IMR-90 (cell line): Measurements from ENCODE around the gene FGD3. TPM values are rescaled to one million over a fixed set of nuclear protein-coding genes. Genes with fewer than 3 reads are reported as not detected.

ENCODE experiments used
- ATAC-seq: fragments of 200-7000 bp; cut with Tn5 transposase; 2 replicates; pipeline ENCODE4 v1.9.1; 2020; ENCODE audit warnings: low read depth, mild to moderate bottlenecking, moderate library complexity
- BruUV-seq: library from RNA; stranded (reverse); fragments of 400-500 nt; replicated peaks from 2 replicates; lab custom pipeline; 2021; lab: Mats Ljungman, UMichigan
- CTCF ChIA-PET: fragments of 300-600 bp; formaldehyde crosslinking; extraction: SDS; loops from one replicate; lab custom pipeline; 2021; ENCODE audit warnings: antibody characterized with exemption; lab: Yijun Ruan, JAX
- POLR2A ChIA-PET: fragments of 300-600 bp; sonication (Branson Sonifier 250); formaldehyde crosslinking; loops from one replicate; lab custom pipeline; 2022; ENCODE audit warnings: antibody characterized with exemption; ENCODE audit not compliant: unreplicated experiment; lab: Charles Lee
- DNase-seq: peaks from one replicate; pipeline ENCODE4 v3.0.0; 2013
- H2AFZ ChIP-seq: replicated peaks from 2 replicates; pipeline ENCODE3; 2013; ENCODE audit warnings: low read length, mild to moderate bottlenecking; ENCODE audit not compliant: poor library complexity
- H2AK5ac ChIP-seq: 2 replicates; pipeline ENCODE4 v1.6.1; 2013; ENCODE audit warnings: low read depth, low read length, inconsistent platforms
- H2AK9ac ChIP-seq: replicated peaks from 2 replicates; pipeline ENCODE3; 2013; ENCODE audit warnings: mild to moderate bottlenecking, low read depth, low read length, moderate library complexity; ENCODE audit not compliant: poor library complexity
- H2BK120ac ChIP-seq: 2 replicates; pipeline ENCODE4 v1.6.1; 2013; ENCODE audit warnings: low read depth, low read length, inconsistent platforms
- H2BK15ac ChIP-seq: 3 replicates; pipeline ENCODE4 v1.6.1; 2013; ENCODE audit warnings: low read depth, low read length, inconsistent platforms
- H2BK20ac ChIP-seq: 2 replicates; pipeline ENCODE4 v1.6.1; 2013; ENCODE audit warnings: low read depth, mild to moderate bottlenecking, inconsistent platforms, low read length, moderate library complexity
- H2BK5ac ChIP-seq: 2 replicates; pipeline ENCODE4 v1.6.1; 2013; ENCODE audit warnings: mild to moderate bottlenecking, low read depth, low read length, inconsistent platforms; ENCODE audit not compliant: poor library complexity, severe bottlenecking
- H3K14ac ChIP-seq: replicated peaks from 2 replicates; pipeline ENCODE4 v1.6.1; 2013; ENCODE audit warnings: low read depth, low read length, inconsistent platforms
- H3K18ac ChIP-seq: 2 replicates; pipeline ENCODE4 v1.6.1; 2013; ENCODE audit warnings: low read depth, low read length, control low read depth
- H3K23ac ChIP-seq: 2 replicates; pipeline ENCODE4 v1.6.1; 2013; ENCODE audit warnings: low read depth, low read length, inconsistent platforms
- H3K27ac ChIP-seq: 2 replicates; pipeline ENCODE4 v1.5.1; 2013; ENCODE audit warnings: mild to moderate bottlenecking, control low read depth, low read length; ENCODE audit not compliant: insufficient read depth
- H3K27me3 ChIP-seq: 2 replicates; pipeline ENCODE4 v1.6.1; 2013; ENCODE audit warnings: low read length; ENCODE audit not compliant: control insufficient read depth, insufficient read depth
- H3K36me3 ChIP-seq: 2 replicates; pipeline ENCODE4 v1.6.1; 2013; ENCODE audit warnings: low read length, mixed read lengths; ENCODE audit not compliant: control insufficient read depth, insufficient read depth
- H3K4ac ChIP-seq: 2 replicates; pipeline ENCODE4 v1.6.1; 2013; ENCODE audit warnings: low read depth, low read length, inconsistent platforms
- H3K4me1 ChIP-seq: 2 replicates; pipeline ENCODE4 v1.6.1; 2013; ENCODE audit warnings: low read length, mixed read lengths; ENCODE audit not compliant: control insufficient read depth, insufficient read depth
- H3K4me2 ChIP-seq: 2 replicates; pipeline ENCODE4 v1.6.1; 2013; ENCODE audit warnings: low read depth, mild to moderate bottlenecking, control low read depth, low read length, moderate library complexity
- H3K4me3 ChIP-seq: 2 replicates; pipeline ENCODE4 v1.5.1; 2013; ENCODE audit warnings: low read depth, mild to moderate bottlenecking, control low read depth, low read length, moderate library complexity; ENCODE audit not compliant: insufficient read depth
- H3K56ac ChIP-seq: 2 replicates; pipeline ENCODE4 v1.6.1; 2013; ENCODE audit warnings: low read length, inconsistent platforms; ENCODE audit not compliant: insufficient read depth; ENCODE audit errors: extremely low read depth
- H3K79me1 ChIP-seq, 2 experiments: 2 replicates each; pipeline ENCODE4 v1.6.1; 2013; ENCODE audit warnings: low read length in 2 of 2, inconsistent platforms in 1 of 2, low read depth in 1 of 2
- H3K9ac ChIP-seq: 2 replicates; pipeline ENCODE4 v1.6.1; 2013; ENCODE audit warnings: low read depth, low read length, control low read depth
- H3K9me1 ChIP-seq: 2 replicates; pipeline ENCODE4 v1.6.1; 2013; ENCODE audit warnings: low read length, inconsistent platforms; ENCODE audit not compliant: insufficient read depth
- H3K9me3 ChIP-seq: 2 replicates; pipeline ENCODE4 v1.6.1; 2013; ENCODE audit warnings: low read length; ENCODE audit not compliant: control insufficient read depth, insufficient read depth
- H4K20me1 ChIP-seq: 2 replicates; pipeline ENCODE4 v1.6.1; 2013; ENCODE audit warnings: low read length, inconsistent platforms; ENCODE audit not compliant: insufficient read depth
- H4K5ac ChIP-seq: 2 replicates; pipeline ENCODE4 v1.6.1; 2013; ENCODE audit warnings: mild to moderate bottlenecking, low read depth, low read length, control low read depth
- H4K8ac ChIP-seq, 2 experiments: 2 replicates each; pipeline ENCODE4 v1.6.1; 2013; ENCODE audit warnings: low read depth in 2 of 2, low read length in 2 of 2, control low read depth in 1 of 2, inconsistent platforms in 1 of 2
- H4K91ac ChIP-seq: 2 replicates; pipeline ENCODE4 v1.6.1; 2013; ENCODE audit warnings: low read depth, low read length, inconsistent platforms; ENCODE audit not compliant: insufficient read depth
- BHLHE40 ChIP-seq: fragments of 150-350 bp; IDR thresholded peaks from 2 replicates; pipeline ENCODE4 v1.6.1; 2016; ENCODE audit warnings: mild to moderate bottlenecking, low read depth, low read length
- CEBPB ChIP-seq: IDR thresholded peaks from 2 replicates; pipeline ENCODE4 v1.6.1; 2012; ENCODE audit warnings: low read depth, low read length, improper control_type of control experiment
- CHD1 ChIP-seq: IDR thresholded peaks from 2 replicates; pipeline ENCODE4 v1.6.1; 2012; ENCODE audit warnings: low read depth, low read length, improper control_type of control experiment
- ELK1 ChIP-seq: fragments of 150-350 bp; IDR thresholded peaks from 2 replicates; pipeline ENCODE4 v1.6.1; 2016; ENCODE audit warnings: low read depth, mild to moderate bottlenecking, low read length, moderate library complexity, borderline replicate concordance
- MAZ ChIP-seq: IDR thresholded peaks from 2 replicates; pipeline ENCODE4 v1.6.1; 2012; ENCODE audit warnings: low read depth, mild to moderate bottlenecking, low read length, improper control_type of control experiment, moderate library complexity, borderline replicate concordance
- MXI1 ChIP-seq: IDR thresholded peaks from 2 replicates; pipeline ENCODE4 v1.6.1; 2012; ENCODE audit warnings: low read depth, mild to moderate bottlenecking, low read length, moderate library complexity, borderline replicate concordance
- POLR2A ChIP-seq: IDR thresholded peaks from 2 replicates; pipeline ENCODE4 v1.6.1; 2012; ENCODE audit warnings: mild to moderate bottlenecking, low read depth, low read length
- RCOR1 ChIP-seq: IDR thresholded peaks from 2 replicates; pipeline ENCODE4 v1.6.1; 2012; ENCODE audit warnings: mild to moderate bottlenecking, low read length, improper control_type of control experiment; ENCODE audit not compliant: insufficient replicate concordance
- RFX5 ChIP-seq: IDR thresholded peaks from 2 replicates; pipeline ENCODE4 v1.8.0; 2012; ENCODE audit warnings: low read depth, mild to moderate bottlenecking, low read length, moderate library complexity
- SMC3 ChIP-seq: fragments of 150-350 bp; IDR thresholded peaks from 2 replicates; pipeline ENCODE4 v1.6.1; 2016; ENCODE audit warnings: low read depth, mild to moderate bottlenecking, antibody characterized with exemption, low read length, moderate library complexity
- USF2 ChIP-seq: fragments of 150-350 bp; IDR thresholded peaks from 2 replicates; pipeline ENCODE4 v1.6.1; 2017; ENCODE audit warnings: mild to moderate bottlenecking, antibody characterized with exemption, low read length, low read depth
- WGBS, 2 experiments: methylation state at CpG; one replicate each; pipeline versions ENCODE4 v1.1.5 to v1.1.7; 2013; ENCODE audit warnings: missing lambda C conversion rate in 2 of 2; ENCODE audit not compliant: insufficient read length in 1 of 2; ENCODE audit errors: extremely low coverage in 2 of 2; 5-methylcytosine and 5-hydroxymethylcytosine counted together
- dilution Hi-C: fragments of 300-500 bp; cut with HindIII; formaldehyde crosslinking; loops from one replicate; pipeline ENCODE4 v1.14.3; 2018; ENCODE audit warnings: low sequenced_read_pairs; ENCODE audit not compliant: unreplicated experiment
- in situ Hi-C: fragments of 300-500 bp; cut with MboI; formaldehyde crosslinking; loops from 3 replicates; pipeline ENCODE4 v1.14.3; 2019; ENCODE audit warnings: low sequenced_read_pairs, inconsistent platforms, mixed read lengths
- intact Hi-C: fragments of 100-400 bp; cut with micrococcal nuclease; formaldehyde crosslinking; loops from 2 replicates; pipeline ENCODE4 v1.10.0; 2022
- polyA plus RNA-seq, 3 experiments: library from polyadenylated mRNA; depleted of rRNA; stranded (reverse); fragments of >200 nt; gene quantifications; 2 replicates each; pipeline ENCODE4 v1.2.3, GENCODE V29; 2012; ENCODE audit warnings: low replicate concordance in 1 of 3
- total RNA-seq: library from RNA; depleted of rRNA; stranded (reverse); fragments of >200 nt; gene quantifications from 2 replicates; pipeline ENCODE4 v1.2.3, GENCODE V29; 2012

Gene FGD3
- total and polyA plus RNA-seq, 2 of the 4 experiments (the other 2 are of a cell fraction) = not detected

GRCh38 chr9:93035106-93035660, 87.9 kb downstream of the FGD3 start:
- no peak overlapping the region for H2BK120ac ChIP-seq
- no peaks in the 10 kb centered on the region for H3K79me1 ChIP-seq
- no peak overlapping the region for H3K9ac ChIP-seq
- H3K27ac ChIP-seq = no peak overlapping the region
- H2BK20ac ChIP-seq = no peak overlapping the region
- no peak overlapping the region for H2AFZ ChIP-seq
- no peak overlapping the region for H3K4me3 ChIP-seq
- TF ChIP-seq POLR2A (no peak), USF2 (no peak), RFX5 (no peak), SMC3 (no peak), BHLHE40 (no peak), MAZ (no peak), MXI1 (no peak), RCOR1 (no peak), CHD1 (no peak), ELK1 (no peak), CEBPB (no peak)
- H2BK5ac ChIP-seq = no peak overlapping the region
- H2BK15ac ChIP-seq = no peak overlapping the region
- in situ Hi-C loops = no loop called here
- no peaks in the 10 kb centered on the region for H4K20me1 ChIP-seq
- 84% methylated on average over 9 of the region's 19 CpGs; no CpG with 5 or more reads in 1 of the 2 experiments for WGBS, 2 experiments
- H3K18ac ChIP-seq = no peak overlapping the region
- H3K23ac ChIP-seq = no peak overlapping the region
- H2AK9ac ChIP-seq = no peak overlapping the region
- ChIA-PET CTCF (no interaction called here), POLR2A (no interaction called here)
- H3K36me3 ChIP-seq = no peaks in the 10 kb centered on the region
- no peak overlapping the region for H4K8ac ChIP-seq
- no peak overlapping the region for H4K91ac ChIP-seq
- dilution Hi-C loops = no loop called here
- H3K4ac ChIP-seq = no peak overlapping the region
- no peaks in the 10 kb centered on the region for H3K4me1 ChIP-seq
- intact Hi-C loops = no loop called here
- H3K9me3 ChIP-seq = no peaks in the 10 kb centered on the region
- H3K56ac ChIP-seq = no peak overlapping the region
- no peak for DNase-seq
- ATAC-seq = no peak
- H3K4me2 ChIP-seq = no peak overlapping the region
- peaks cover 24% of the 10 kb centered on the region for H3K27me3 ChIP-seq
- H3K14ac ChIP-seq = no peak overlapping the region
- H2AK5ac ChIP-seq = no peak overlapping the region
- BruUV-seq = no TSS peak
- H3K9me1 ChIP-seq = no peaks in the 10 kb centered on the region
- no peak overlapping the region for H4K5ac ChIP-seq
